Gastroesophageal sphincter (tissue), 3 donors: ENCODE measurements around the gene CNP.

Experiments
- POLR2A ChIP-seq, 2 donors: fragments of 450-650 bp; IDR thresholded peaks; one replicate each; pipeline ENCODE4 v1.6.1; 2017; ENCODE audit warnings: antibody characterized with exemption in 2 of 2, mild to moderate bottlenecking in 2 of 2, moderate library complexity in 1 of 2
- TF ChIP-seq, protein P1 (sequence below), 4 experiments: fragments of 200-600 bp in 2 of 4; fragments of 450-650 bp in 2 of 4; sonication (generic) in 1 of 4; IDR thresholded peaks; one replicate each; pipeline ENCODE4 v1.5.1; 2017 to 2019; ENCODE audit warnings: antibody characterized with exemption in 4 of 4, mild to moderate bottlenecking in 2 of 4, moderate library complexity in 2 of 4

DNA sequence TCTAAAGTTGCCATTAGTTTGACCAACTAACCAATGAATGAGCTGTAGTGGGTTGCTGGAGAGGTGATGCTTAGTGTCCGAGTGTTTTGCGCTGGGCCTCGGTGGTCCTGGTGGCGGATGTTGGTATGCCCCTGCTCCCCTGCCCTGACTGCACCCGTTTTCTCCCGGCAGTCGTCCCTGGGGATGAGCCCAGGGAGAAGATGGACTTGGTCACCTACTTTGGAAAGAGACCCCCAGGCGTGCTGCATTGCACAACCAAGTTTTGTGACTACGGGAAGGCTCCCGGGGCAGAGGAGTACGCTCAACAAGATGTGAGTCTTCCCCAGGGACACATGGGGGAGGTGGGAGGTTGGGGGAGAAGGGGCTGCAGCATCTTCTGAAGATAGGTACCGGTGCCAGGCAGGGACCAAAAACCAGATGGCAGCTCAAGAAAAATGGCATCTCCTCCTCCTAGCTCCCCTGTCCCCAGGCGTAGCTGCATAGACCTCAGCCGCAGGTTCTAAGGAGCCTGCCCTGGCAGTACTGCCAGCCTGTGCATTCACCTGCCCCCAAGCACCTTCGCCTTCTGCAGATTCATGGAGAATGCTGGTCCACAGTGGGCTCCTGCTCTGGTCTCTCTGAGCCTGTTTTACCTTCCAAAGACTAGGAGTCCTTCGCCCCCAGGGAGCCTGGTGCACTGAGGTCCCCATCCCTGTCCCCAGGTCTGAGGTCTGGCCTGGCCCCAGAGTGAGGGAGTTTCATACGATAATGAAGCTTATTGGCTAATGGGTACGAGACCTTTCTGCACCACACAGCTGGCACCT is 5.3 kb downstream of the CNP start:
- no peak for TF ChIP-seq POLR2A (IDR thresholded peaks at IDR 0.05)
- TF ChIP-seq, protein P1, sequence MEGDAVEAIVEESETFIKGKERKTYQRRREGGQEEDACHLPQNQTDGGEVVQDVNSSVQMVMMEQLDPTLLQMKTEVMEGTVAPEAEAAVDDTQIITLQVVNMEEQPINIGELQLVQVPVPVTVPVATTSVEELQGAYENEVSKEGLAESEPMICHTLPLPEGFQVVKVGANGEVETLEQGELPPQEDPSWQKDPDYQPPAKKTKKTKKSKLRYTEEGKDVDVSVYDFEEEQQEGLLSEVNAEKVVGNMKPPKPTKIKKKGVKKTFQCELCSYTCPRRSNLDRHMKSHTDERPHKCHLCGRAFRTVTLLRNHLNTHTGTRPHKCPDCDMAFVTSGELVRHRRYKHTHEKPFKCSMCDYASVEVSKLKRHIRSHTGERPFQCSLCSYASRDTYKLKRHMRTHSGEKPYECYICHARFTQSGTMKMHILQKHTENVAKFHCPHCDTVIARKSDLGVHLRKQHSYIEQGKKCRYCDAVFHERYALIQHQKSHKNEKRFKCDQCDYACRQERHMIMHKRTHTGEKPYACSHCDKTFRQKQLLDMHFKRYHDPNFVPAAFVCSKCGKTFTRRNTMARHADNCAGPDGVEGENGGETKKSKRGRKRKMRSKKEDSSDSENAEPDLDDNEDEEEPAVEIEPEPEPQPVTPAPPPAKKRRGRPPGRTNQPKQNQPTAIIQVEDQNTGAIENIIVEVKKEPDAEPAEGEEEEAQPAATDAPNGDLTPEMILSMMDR (IDR thresholded peaks at IDR 0.05): no peak
